Measurements from ENCODE around the gene COPRS. TPM values are rescaled to one million over a fixed set of nuclear protein-coding genes. Genes with fewer than 3 reads are reported as not detected.
A peak's percentile ranks its signal among the peaks of the same experiment; 100 is the strongest.

Gene COPRS
- polyA plus RNA-seq, 1 of the 3 experiments (the other 2 are of a cell fraction), result 88.8 TPM

DNA sequence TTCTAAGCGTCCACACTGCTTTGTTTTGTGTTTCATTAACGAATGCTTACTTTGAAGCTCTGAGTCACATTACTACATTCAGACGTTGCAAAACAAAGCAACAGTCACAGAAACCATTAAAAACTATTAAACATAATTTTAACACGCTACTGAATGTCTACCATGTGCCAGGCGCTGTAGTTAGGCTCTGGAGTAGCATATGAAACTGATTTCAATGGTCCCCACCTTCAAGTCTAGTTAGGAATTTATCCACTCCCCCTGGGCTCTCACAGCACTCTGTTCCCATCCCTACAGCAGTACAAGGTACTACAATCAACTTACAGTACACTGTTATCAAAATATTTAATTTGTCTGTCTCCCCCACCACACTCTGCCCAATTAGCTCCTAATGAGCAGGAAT is 41.8 kb upstream of the COPRS start:
- Histone ChIP-seq H2AFZ (ENCODE audit: low read depth) (peak overlapping the region; percentile 85), H3K4me3 (ENCODE audit: low read depth in 2 of 2, low read length in 1 of 2) (peak overlapping the region; percentile 68 to 82), H3K9me2 (no peaks in the 10 kb centered on the region), H3K36me3 (replicated peaks in 1 of 2; ENCODE audit: control insufficient read depth in 1 of 2, insufficient read depth in 2 of 2, low read length in 1 of 2) (peaks cover 6 to 39% of the 10 kb centered on the region in 2 experiments), H3K9me3 (no peaks in the 10 kb centered on the region), H3K27me3 (ENCODE audit: insufficient read depth) (no peaks in the 10 kb centered on the region), H3K27ac (ENCODE audit: low read depth in 2 of 2, low read length in 1 of 2) (peak overlapping the region; percentile 58 to 70; a peak in 3 of 4 replicates), H3F3A (replicated peaks; ENCODE audit: insufficient read depth) (peaks cover 10% of the 10 kb centered on the region), H3K9ac (peak overlapping the region; percentile 72), H3K79me2 (ENCODE audit: insufficient read depth) (peaks cover 53% of the 10 kb centered on the region), H3K4me1 (ENCODE audit: control insufficient read depth in 1 of 2, insufficient read depth in 2 of 2, low read depth in 1 of 2, low read length in 1 of 2) (no peaks in the 10 kb centered on the region), H3K4me2 (peak overlapping the region; percentile 71), H4K20me1 (ENCODE audit: insufficient read depth) (peaks cover 6% of the 10 kb centered on the region; the same call in 1 of the 2 replicates)
- ChIA-PET POLR2A (no interaction called here), CTCF (interaction anchor here (0.5 to 1.8 kb wide), 9 partner anchors 10 to 1386 kb away, joined by 3 to 8 read pairs (median 4); no protein-coding TSS in a partner anchor)
- TF ChIP-seq POLR2AphosphoS5 (IDR thresholded peaks at IDR 0.05; ENCODE audit: low read depth, low read length) (no peak), RFX5 (IDR thresholded peaks at IDR 0.05; ENCODE audit: low read length) (no peak), IRF3 (IDR thresholded peaks at IDR 0.05; ENCODE audit: low read depth, low read length) (no peak), CHD2 (IDR thresholded peaks at IDR 0.05; ENCODE audit: low read length, partially characterized antibody) (no peak), MEF2A (IDR thresholded peaks at IDR 0.05; ENCODE audit: borderline replicate concordance, low read depth) (no peak), TAF1 (IDR thresholded peaks at IDR 0.05; ENCODE audit: borderline replicate concordance, low read depth, low read length) (no peak), GATA2 (CRISPR knock-in tag; IDR thresholded peaks at IDR 0.05) (no peak), ELF1 (IDR thresholded peaks at IDR 0.05) (no peak), JUND (IDR thresholded peaks at IDR 0.05) (no peak), RCOR1 (IDR thresholded peaks at IDR 0.05; ENCODE audit: low read length) (no peak), NFIC (IDR thresholded peaks at IDR 0.05; ENCODE audit: borderline replicate concordance) (no peak), FOSL2 (IDR thresholded peaks at IDR 0.05; ENCODE audit: borderline replicate concordance, low read depth) (no peak), TEAD4 (IDR thresholded peaks at IDR 0.05; ENCODE audit: borderline replicate concordance, insufficient read depth) (no peak), SIN3A (IDR thresholded peaks at IDR 0.05; ENCODE audit: borderline replicate concordance, low read depth, low read length) (no peak), MAX (IDR thresholded peaks at IDR 0.05; ENCODE audit: low read depth) (no peak), NRF1 (IDR thresholded peaks at IDR 0.05; ENCODE audit: low read depth, low read length) (no peak)
- 3% methylated on average over 5 of the region's 5 CpGs for WGBS (ENCODE audit: low lambda C conversion rate)
- peak; percentile 29 for DNase-seq

DNA sequence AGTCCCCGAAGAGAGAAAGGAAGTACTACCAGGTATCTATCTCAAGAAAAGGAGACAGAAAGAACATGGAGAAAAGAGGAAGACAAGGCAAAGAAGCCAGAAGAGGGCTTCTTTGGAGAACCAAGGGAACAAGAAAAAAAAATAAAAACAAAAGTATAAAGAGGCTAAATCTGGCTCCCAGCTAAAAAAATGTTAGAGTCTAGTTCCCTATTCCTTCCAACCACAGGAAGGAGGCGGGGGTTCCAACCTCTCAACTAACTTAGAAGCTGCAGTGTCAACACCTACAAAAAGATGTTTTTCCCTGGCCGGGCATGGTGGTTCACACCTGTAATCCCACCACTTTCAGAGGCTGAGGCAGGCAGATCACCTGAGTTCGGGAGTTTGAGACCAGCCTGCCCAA is 29.1 kb upstream of the COPRS start:
- Histone ChIP-seq H3K27me3 (ENCODE audit: insufficient read depth) (no peaks in the 10 kb centered on the region), H3K79me2 (ENCODE audit: insufficient read depth) (peaks cover 4% of the 10 kb centered on the region; the same call in 1 of the 2 replicates), H3K4me2 (no peak overlapping the region), H3F3A (replicated peaks; ENCODE audit: insufficient read depth) (peaks cover 4% of the 10 kb centered on the region), H3K9ac (no peak overlapping the region), H3K9me2 (no peaks in the 10 kb centered on the region), H3K36me3 (replicated peaks in 1 of 2; ENCODE audit: control insufficient read depth in 1 of 2, insufficient read depth in 2 of 2, low read length in 1 of 2) (peaks cover 41 to 74% of the 10 kb centered on the region in 2 experiments), H4K20me1 (ENCODE audit: insufficient read depth) (no peaks in the 10 kb centered on the region), H3K9me3 (no peaks in the 10 kb centered on the region), H2AFZ (ENCODE audit: low read depth) (no peak overlapping the region), H3K4me3 (ENCODE audit: low read depth in 2 of 2, low read length in 1 of 2) (no peak overlapping the region), H3K27ac (ENCODE audit: low read depth in 2 of 2, low read length in 1 of 2) (no peak overlapping the region; a peak in 1 of 4 replicates), H3K4me1 (ENCODE audit: control insufficient read depth in 1 of 2, insufficient read depth in 2 of 2, low read depth in 1 of 2, low read length in 1 of 2) (no peaks in the 10 kb centered on the region)
- ChIA-PET CTCF (no interaction called here), POLR2A (no interaction called here)
- 95% methylated on average over 4 of the region's 4 CpGs for WGBS (ENCODE audit: low lambda C conversion rate)
- TF ChIP-seq EP300 (IDR thresholded peaks at IDR 0.05; ENCODE audit: borderline replicate concordance in 1 of 2, low read depth in 1 of 2, low read length in 1 of 2) (no peak), EZH2phosphoT487 (IDR thresholded peaks at IDR 0.05; ENCODE audit: borderline replicate concordance, low read depth) (no peak)
- no peak for DNase-seq
